GM19193 (cell line): ENCODE results near the gene SIGLEC1.

Experiments
- POLR2A ChIP-seq: IDR thresholded peaks from 4 replicates; pipeline ENCODE4 v1.6.1; 2011; ENCODE audit not compliant: insufficient read depth, insufficient read length; ENCODE audit errors: extremely low read depth

SIGLEC1 gene

GRCh38 chr20:3734111-3734843, 21.9 kb upstream of the SIGLEC1 start:
- TF ChIP-seq POLR2A, result no peak

- no peak for TF ChIP-seq POLR2A
Measured at GRCh38 chr20:3733119-3733995, 21.0 kb upstream of the SIGLEC1 start.

- TF ChIP-seq POLR2A, result no peak
Measured at GRCh38 chr20:3732327-3733118, 20.1 kb upstream of the SIGLEC1 start, which contains the start of gene HSPA12B. HSPA12B (plus strand) TSS chr20:3732685; CDS start chr20:3738675, 5,990 bp downstream.

- no peak for TF ChIP-seq POLR2A
Measured at GRCh38 chr20:3731944-3732326, 19.5 kb upstream of the SIGLEC1 start.

- TF ChIP-seq POLR2A, result no peak
Measured at GRCh38 chr20:3730803-3731672, 18.6 kb upstream of the SIGLEC1 start.

GRCh38 chr20:3729811-3730540, 17.6 kb upstream of the SIGLEC1 start:
- TF ChIP-seq POLR2A, result no peak

GRCh38 chr20:3729378-3729777, 17.0 kb upstream of the SIGLEC1 start:
- no peak for TF ChIP-seq POLR2A

- TF ChIP-seq POLR2A, result no peak
Measured at GRCh38 chr20:3728876-3729275, 16.5 kb upstream of the SIGLEC1 start.

- TF ChIP-seq POLR2A, result no peak
Measured at GRCh38 chr20:3728354-3728753, 16.0 kb upstream of the SIGLEC1 start.

GRCh38 chr20:3727401-3728021, 15.1 kb upstream of the SIGLEC1 start:
- TF ChIP-seq POLR2A, result no peak

- no peak for TF ChIP-seq POLR2A
Measured at GRCh38 chr20:3724356-3724755, 12.0 kb upstream of the SIGLEC1 start.

GRCh38 chr20:3723284-3723683, 10.9 kb upstream of the SIGLEC1 start:
- no peak for TF ChIP-seq POLR2A

- no peak for TF ChIP-seq POLR2A
Measured at GRCh38 chr20:3721912-3722311, 9.5 kb upstream of the SIGLEC1 start.
